Measurements from ENCODE around the gene NR5A1. TPM values are rescaled to one million over a fixed set of nuclear protein-coding genes. Genes with fewer than 3 reads are reported as not detected.

Gene NR5A1
- total RNA-seq: not detected

- no peak for DNase-seq
These were observed at the start of gene NR5A1 for GRCh38 chr9:124506931-124507879. Gene NR5A1 (minus strand): TSS chr9:124507399. CDS start chr9:124503395, 4,004 bp downstream.

- DNase-seq: no peak
These were observed 47.8 kb upstream of the NR5A1 start for GRCh38 chr9:124555043-124555442.

- no peak for DNase-seq
These were observed 46.5 kb upstream of the NR5A1 start for GRCh38 chr9:124553738-124554137.

- DNase-seq: no peak
These were observed 45.0 kb upstream of the NR5A1 start for GRCh38 chr9:124552273-124552605.

GRCh38 chr9:124551472-124552272 lies 44.5 kb upstream of the NR5A1 start:
- peak; percentile 75 for DNase-seq

- DNase-seq: no peak
These were observed 42.9 kb upstream of the NR5A1 start for GRCh38 chr9:124550072-124550471.

- DNase-seq: no peak
These were observed 41.8 kb upstream of the NR5A1 start for GRCh38 chr9:124549016-124549415.

GRCh38 chr9:124544535-124544934 lies 37.3 kb upstream of the NR5A1 start:
- DNase-seq: no peak

GRCh38 chr9:124541824-124542223 lies 34.6 kb upstream of the NR5A1 start:
- no peak for DNase-seq

GRCh38 chr9:124537926-124538325 lies 30.7 kb upstream of the NR5A1 start:
- no peak for DNase-seq

- no peak for DNase-seq
These were observed 28.6 kb upstream of the NR5A1 start for GRCh38 chr9:124535846-124536245.

- no peak for DNase-seq
These were observed 25.7 kb upstream of the NR5A1 start for GRCh38 chr9:124532897-124533296.

GRCh38 chr9:124531115-124531514 lies 23.9 kb upstream of the NR5A1 start:
- DNase-seq: no peak

GRCh38 chr9:124530246-124530645 lies 23.0 kb upstream of the NR5A1 start:
- DNase-seq: no peak

GRCh38 chr9:124527781-124528180 lies 20.6 kb upstream of the NR5A1 start:
- DNase-seq: no peak

GRCh38 chr9:124526174-124526573 lies 19.0 kb upstream of the NR5A1 start:
- no peak for DNase-seq

GRCh38 chr9:124522121-124523098 lies 15.2 kb upstream of the NR5A1 start:
- no peak for DNase-seq

- no peak for DNase-seq
These were observed 13.9 kb upstream of the NR5A1 start for GRCh38 chr9:124521142-124521541.

GRCh38 chr9:124520206-124520596 lies 13.0 kb upstream of the NR5A1 start:
- DNase-seq: peak; percentile 32

- DNase-seq: no peak
These were observed 10.9 kb upstream of the NR5A1 start for GRCh38 chr9:124518116-124518515.

- DNase-seq: no peak
These were observed 10.4 kb upstream of the NR5A1 start for GRCh38 chr9:124517600-124517999.

GRCh38 chr9:124514874-124515273 lies 7.7 kb upstream of the NR5A1 start:
- DNase-seq: no peak
